Measurements from ENCODE around the gene TMEM38A.

- TF ChIP-seq EZH2phosphoT487 (IDR thresholded peaks at IDR 0.05) (no peak), EZH2 (IDR thresholded peaks at IDR 0.05) (no peak), CTCF (IDR thresholded peaks at IDR 0.05) (no peak)
These were observed 42.7 kb upstream of the TMEM38A start for GRCh38 chr19:16618248-16618647.
